HepG2 (cell line): ENCODE results near the gene APOC4. TPM values are rescaled to one million over a fixed set of nuclear protein-coding genes. Genes with fewer than 3 reads are reported as not detected.
A peak's percentile ranks its signal among the peaks of the same experiment; 100 is the strongest.

Experiments used
- ATAC-seq: fragments of 200-7000 bp; cut with Tn5 transposase; 3 replicates; pipeline ENCODE4 v1.9.1; 2020; ENCODE audit warnings: mild to moderate bottlenecking, moderate library complexity
- BruUV-seq: library from RNA; stranded (reverse); fragments of 400-500 nt; replicated peaks from 2 replicates; lab custom pipeline; 2021; lab: Mats Ljungman, UMichigan
- CTCF ChIA-PET: fragments of 300-600 bp; formaldehyde crosslinking; extraction: SDS; loops from one replicate; lab custom pipeline; 2021; ENCODE audit warnings: low total read pairs, inconsistent platforms, low intra/inter-chr PET ratio; lab: Yijun Ruan, JAX
- POLR2A ChIA-PET: fragments of 350-600 bp; sonication (Branson Sonifier 250); formaldehyde crosslinking; loops from one replicate; lab custom pipeline; 2020; ENCODE audit warnings: antibody characterized with exemption, inconsistent platforms; lab: Yijun Ruan, JAX
- DNase-seq: peaks from one replicate; pipeline ENCODE4 v3.0.0-alpha.2; 2015; ENCODE audit warnings: low spot score
- FAIRE-seq: peaks from 3 replicates; lab custom pipeline; 2011; peaks lifted over from hg19 to GRCh38; lab: Jason Lieb, UNC
- H2AFZ ChIP-seq: one replicate; pipeline ENCODE4 v1.6.1; 2011; ENCODE audit warnings: low read length, inconsistent platforms
- H3K27ac ChIP-seq: fragments of 300-600 bp; 3 replicates; pipeline ENCODE4 v1.8.0; 2011; ENCODE audit warnings: mixed run types, mild to moderate bottlenecking, mixed read lengths, low read length, inconsistent platforms; ENCODE audit not compliant: insufficient read depth; ENCODE audit errors: extremely low read length
- H3K27me3 ChIP-seq, 2 experiments: fragments of 200-600 bp in 1 of 2; 2 replicates in 1 of 2; 3 replicates in 1 of 2; pipeline versions ENCODE4 v1.6.0 to v1.8.0; 2011; ENCODE audit warnings: low read length in 2 of 2, mild to moderate bottlenecking in 2 of 2, moderate library complexity in 2 of 2, inconsistent platforms in 1 of 2; ENCODE audit not compliant: insufficient read depth in 2 of 2, control insufficient read depth in 1 of 2
- H3K36me3 ChIP-seq, 2 experiments: fragments of 200-600 bp in 1 of 2; replicated peaks in 1 of 2; 2 replicates in 1 of 2; 3 replicates in 1 of 2; pipeline versions ENCODE4 v1.5.1 to v1.8.0; 2011; ENCODE audit warnings: low read length in 2 of 2, inconsistent platforms in 1 of 2; ENCODE audit not compliant: insufficient read depth in 2 of 2, control insufficient read depth in 1 of 2
- H3K4me1 ChIP-seq: 2 replicates; pipeline ENCODE4 v1.5.1; 2012; ENCODE audit warnings: low read length, inconsistent platforms; ENCODE audit not compliant: insufficient read depth
- H3K4me2 ChIP-seq: 2 replicates; pipeline ENCODE4 v1.6.0; 2011; ENCODE audit warnings: low read depth, low read length, inconsistent platforms
- H3K4me3 ChIP-seq, 3 experiments: fragments of 200-600 bp in 1 of 3; sonication (generic), shearing (Covaris generic) in 1 of 3; replicated peaks in 1 of 3; 2 replicates each; pipeline ENCODE4 v1.5.1; 2011 to 2016; ENCODE audit warnings: low read length in 3 of 3, inconsistent platforms in 2 of 3, low read depth in 2 of 3, mild to moderate bottlenecking in 2 of 3, control low read depth in 1 of 3, mixed read lengths in 1 of 3; ENCODE audit not compliant: insufficient read depth in 1 of 3
- H3K79me2 ChIP-seq: one replicate; pipeline ENCODE4 v1.6.1; 2011; ENCODE audit warnings: low read length, inconsistent platforms; ENCODE audit not compliant: insufficient read depth
- H3K9ac ChIP-seq: 2 replicates; pipeline ENCODE4 v1.6.0; 2011; ENCODE audit warnings: mild to moderate bottlenecking, low read depth, low read length, inconsistent platforms; ENCODE audit not compliant: insufficient read depth
- H3K9me3 ChIP-seq: 2 replicates; pipeline ENCODE4 v1.5.1; 2012; ENCODE audit warnings: mild to moderate bottlenecking, low read length
- H4K20me1 ChIP-seq: 2 replicates; pipeline ENCODE4 v1.6.0; 2011; ENCODE audit warnings: inconsistent platforms, mild to moderate bottlenecking, low read length, moderate library complexity; ENCODE audit not compliant: insufficient read depth
- BORCS8-MEF2B ChIP-seq: sonication (generic); formaldehyde crosslinking; IDR thresholded peaks from 2 replicates; pipeline ENCODE4 v1.8.0; 2022; ENCODE audit warnings: mild to moderate bottlenecking, missing genetic modification reagents
- CBX2 ChIP-seq, 2 experiments: fragments of 200-600 bp in 1 of 2; sonication (generic); formaldehyde crosslinking in 1 of 2; IDR thresholded peaks; 2 replicates each; pipeline versions ENCODE4 v1.7.0 to v1.8.1; 2018 to 2022; ENCODE audit warnings: low read depth in 2 of 2, low read length in 1 of 2, mild to moderate bottlenecking in 1 of 2, missing genetic modification reagents in 1 of 2
- E2F2 ChIP-seq: sonication (generic); formaldehyde crosslinking; IDR thresholded peaks from 2 replicates; pipeline ENCODE4 v1.4.0; 2020; ENCODE audit warnings: missing genetic modification reagents, borderline replicate concordance
- EEA1 ChIP-seq: sonication (generic); formaldehyde crosslinking; IDR thresholded peaks from 2 replicates; pipeline ENCODE4 v1.5.1; 2020; ENCODE audit warnings: mild to moderate bottlenecking, missing genetic modification reagents, borderline replicate concordance
- MYC ChIP-seq: sonication (generic); formaldehyde crosslinking; IDR thresholded peaks from 2 replicates; pipeline ENCODE4 v1.9.0; 2021; ENCODE audit warnings: missing genetic modification reagents, borderline replicate concordance
- PITX1 ChIP-seq: sonication (generic); formaldehyde crosslinking; IDR thresholded peaks from 2 replicates; pipeline ENCODE4 v1.5.1; 2020; ENCODE audit warnings: mild to moderate bottlenecking, missing genetic modification reagents
- RXRB ChIP-seq: IDR thresholded peaks from 2 replicates; pipeline ENCODE4 v1.6.1; 2016; ENCODE audit warnings: borderline replicate concordance, missing genetic modification reagents, missing compliant biosample characterization
- SAP130 ChIP-seq: IDR thresholded peaks from 2 replicates; pipeline ENCODE4 v1.6.1; 2016; ENCODE audit warnings: low read depth
- SNRNP70 ChIP-seq: fragments of 200-400 bp; formaldehyde crosslinking; IDR thresholded peaks from 2 replicates; pipeline ENCODE4 v1.6.1; 2017; ENCODE audit warnings: mild to moderate bottlenecking, low read depth, low read length, moderate library complexity
- TRIM24 ChIP-seq: sonication (generic); formaldehyde crosslinking; IDR thresholded peaks from 2 replicates; pipeline ENCODE4 v1.8.0; 2022; ENCODE audit warnings: mild to moderate bottlenecking, missing genetic modification reagents
- ZBTB34 ChIP-seq: sonication (generic); formaldehyde crosslinking; IDR thresholded peaks from 2 replicates; pipeline ENCODE4 v1.8.0; 2022; ENCODE audit warnings: mild to moderate bottlenecking, missing genetic modification reagents
- ZBTB38 ChIP-seq: sonication (generic); formaldehyde crosslinking; IDR thresholded peaks from 2 replicates; pipeline ENCODE4 v1.5.1; 2020; ENCODE audit warnings: mild to moderate bottlenecking, missing genetic modification reagents
- ZFYVE20 ChIP-seq: sonication (generic); formaldehyde crosslinking; IDR thresholded peaks from 2 replicates; pipeline ENCODE4 v1.8.0; 2023; ENCODE audit warnings: low read depth, mild to moderate bottlenecking, moderate library complexity, missing genetic modification reagents, borderline replicate concordance
- ZNF230 ChIP-seq: sonication (generic); formaldehyde crosslinking; IDR thresholded peaks from 2 replicates; pipeline ENCODE4 v1.4.0; 2020; ENCODE audit warnings: mild to moderate bottlenecking, missing genetic modification reagents
- ZNF296 ChIP-seq: sonication (generic); formaldehyde crosslinking; conservative IDR thresholded peaks from 2 replicates; pipeline ENCODE4 v1.5.0; 2020; ENCODE audit warnings: mild to moderate bottlenecking, missing genetic modification reagents
- ZNF34 ChIP-seq: sonication (generic); formaldehyde crosslinking; IDR thresholded peaks from 2 replicates; pipeline ENCODE4 v1.4.0; 2020; ENCODE audit warnings: mild to moderate bottlenecking, missing genetic modification reagents, borderline replicate concordance
- ZNF343 ChIP-seq: sonication (generic); formaldehyde crosslinking; IDR thresholded peaks from 2 replicates; pipeline ENCODE4 v1.4.0; 2020; ENCODE audit warnings: mild to moderate bottlenecking, missing genetic modification reagents
- ZNF430 ChIP-seq: sonication (generic); formaldehyde crosslinking; IDR thresholded peaks from 2 replicates; pipeline ENCODE4 v1.9.0; 2021; ENCODE audit warnings: mild to moderate bottlenecking, missing genetic modification reagents
- ZNF484 ChIP-seq: sonication (generic); formaldehyde crosslinking; IDR thresholded peaks from 2 replicates; pipeline ENCODE4 v1.5.1; 2020; ENCODE audit warnings: mild to moderate bottlenecking, low read depth, missing genetic modification reagents, borderline replicate concordance
- ZNF512 ChIP-seq: sonication (generic); formaldehyde crosslinking; IDR thresholded peaks from 2 replicates; pipeline ENCODE4 v1.4.0; 2020; ENCODE audit warnings: mild to moderate bottlenecking, missing genetic modification reagents
- WGBS: methylation state at CpG from one replicate; pipeline ENCODE4 v1.1.6; 2017; ENCODE audit warnings: low lambda C conversion rate; 5-methylcytosine and 5-hydroxymethylcytosine counted together
- in situ Hi-C: cut with HindIII; loops from 2 replicates; pipeline ENCODE4 v1.10.0; 2017; ENCODE audit warnings: low pct_unique_long_range_greater_than_20kb; ENCODE audit not compliant: extremely low pct_ligation_motif_present
- intact Hi-C: fragments of 100-400 bp; cut with micrococcal nuclease; formaldehyde crosslinking; loops from one replicate; pipeline ENCODE4 v1.10.0; 2022; ENCODE audit not compliant: unreplicated experiment
- polyA plus RNA-seq, 8 experiments: library from polyadenylated mRNA; depleted of rRNA in 3 of 8; stranded (reverse) in 7 of 8; unstranded in 1 of 8; fragments of >200 nt; fragmentation: Illumina TruSeq in 4 of 8; extraction: Trizol in 4 of 8; gene quantifications; 2 replicates each; pipeline versions ENCODE4 v1.2.1 to v1.2.3, GENCODE V29; 2011 to 2016; ENCODE audit warnings: low read depth in 4 of 8, missing spikeins in 1 of 8, mixed read lengths in 1 of 8; ENCODE audit not compliant: insufficient read depth in 1 of 8
- total RNA-seq, 5 experiments: library from RNA; depleted of rRNA; stranded (reverse); fragments of >200 nt; fragmentation: Illumina TruSeq; extraction: Trizol; gene quantifications; 2 replicates each; pipeline ENCODE4 v1.2.3, GENCODE V29; 2016; ENCODE audit warnings: low read depth in 1 of 5

APOC4 gene
- total and polyA plus RNA-seq, 2 of the 13 experiments (the other 11 are each of a cell fraction or from before 2014, with no cell fraction given), result 0.46 TPM; not detected in 1

- Histone ChIP-seq H3K79me2 (peaks cover 4% of the 10 kb centered on the region), H3K27ac (peak overlapping the region; percentile 96), H3K4me3 (peak overlapping the region in 2 of 3 experiments; percentile 38 to 51; a peak in 2 of 6 replicates), H2AFZ (no peak overlapping the region), H3K4me2 (peak overlapping the region; percentile 90), H3K27me3 (no peaks in the 10 kb centered on the region), H3K9ac (peak overlapping the region; percentile 75), H3K36me3 (peaks cover under 1% of the 10 kb centered on the region in 2 experiments; a peak in 1 of 5 replicates), H3K9me3 (no peaks in the 10 kb centered on the region), H4K20me1 (no peaks in the 10 kb centered on the region), H3K4me1 (peaks cover 93% of the 10 kb centered on the region)
- peak; percentile 82 for ATAC-seq
- WGBS, result 4% methylated on average over 8 of the region's 8 CpGs
- in situ Hi-C loops (no loop called here), intact Hi-C loops (no loop called here)
- ChIA-PET POLR2A (interaction anchor here (0.6 to 5.7 kb wide), 13 partner anchors 11 to 233 kb away, joined by 3 to 317 read pairs (median 5); partner anchors contain the start of genes APOC1, APOC2, APOE and CLPTM1), CTCF (interaction anchor here (1.7 kb wide), 1 partner anchor 21 kb away, joined by 3 read pairs; no protein-coding TSS in a partner anchor)
- DNase-seq, result peak; percentile 97
- no TSS peak for BruUV-seq
- peak; percentile 95 for FAIRE-seq
- TF ChIP-seq CBX2 (IDR thresholded peaks at IDR 0.05; ENCODE audit: low read depth, low read length) (no peak), CBX2 (CRISPR knock-in tag; IDR thresholded peaks at IDR 0.05; ENCODE audit: low read depth) (no peak), TRIM24 (CRISPR knock-in tag) (peak; percentile 77; the same call in 1 of the 2 replicates), ZNF34 (no peak), MYC (CRISPR knock-in tag) (peak; percentile 92; the same call in 1 of the 2 replicates), PITX1 (CRISPR knock-in tag) (peak; percentile 94), EEA1 (CRISPR knock-in tag) (no peak), ZBTB34 (CRISPR knock-in tag) (peak; percentile 97), ZNF343 (CRISPR knock-in tag) (no peak), SNRNP70 (no peak), ZNF230 (CRISPR knock-in tag) (no peak), SAP130 (CRISPR knock-in tag) (peak; percentile 96), RXRB (CRISPR knock-in tag) (peak; percentile 100), ZNF296 (CRISPR knock-in tag) (no peak), ZNF512 (no peak), ZFYVE20 (CRISPR knock-in tag) (no peak), E2F2 (CRISPR knock-in tag) (no peak), ZNF484 (CRISPR knock-in tag) (no peak), ZNF430 (CRISPR knock-in tag) (peak; percentile 77; the same call in 1 of the 2 replicates), BORCS8-MEF2B (CRISPR knock-in tag) (peak; percentile 81), ZBTB38 (CRISPR knock-in tag) (peak; percentile 77)
Observed at GRCh38 chr19:44924243-44924725, 17.8 kb upstream of the APOC4 start.
